ENCODE data around the gene MORC2. TPM values are rescaled to one million over a fixed set of nuclear protein-coding genes. Genes with fewer than 3 reads are reported as not detected.
A peak's percentile ranks its signal among the peaks of the same experiment; 100 is the strongest.

The MORC2 gene
- total and polyA plus RNA-seq, 2 of the 13 experiments (the other 11 are each of a cell fraction or from before 2014, with no cell fraction given) = 11.9 to 18.3 TPM

GRCh38 chr22:30989474-30989873 lies 20.9 kb upstream of the MORC2 start (continued):
- no peak for TF ChIP-seq ZNF576 (CRISPR knock-in tag; IDR thresholded peaks at IDR 0.05)
- no peak for TF ChIP-seq TAF1 (CRISPR knock-in tag; IDR thresholded peaks at IDR 0.05)
- no peak for TF ChIP-seq HBP1 (CRISPR knock-in tag; IDR thresholded peaks at IDR 0.05; ENCODE audit: low read depth)

GRCh38 chr22:30985561-30986208 lies 17.1 kb upstream of the MORC2 start:
- Histone ChIP-seq H3K36me3 (replicated peaks in 1 of 2; ENCODE audit: control insufficient read depth in 1 of 2, insufficient read depth in 2 of 2, low read length in 2 of 2) (no peaks in the 10 kb centered on the region), H3K4me3 (replicated peaks in 1 of 3; ENCODE audit: insufficient read depth in 1 of 3, low read depth in 2 of 3, low read length in 3 of 3) (no peak overlapping the region), H3K4me2 (ENCODE audit: low read depth, low read length) (peak overlapping the region; percentile 14; the same call in 1 of the 2 replicates), H2AFZ (ENCODE audit: low read length) (no peak overlapping the region), H3K27ac (ENCODE audit: extremely low read length, insufficient read depth, low read length) (no peak overlapping the region), H4K20me1 (ENCODE audit: insufficient read depth, low read length) (no peaks in the 10 kb centered on the region), H3K79me2 (ENCODE audit: insufficient read depth, low read length) (no peaks in the 10 kb centered on the region), H3K9ac (ENCODE audit: insufficient read depth, low read depth, low read length) (no peak overlapping the region), H3K9me3 (ENCODE audit: low read length) (no peaks in the 10 kb centered on the region), H3K27me3 (ENCODE audit: control insufficient read depth in 1 of 2, insufficient read depth in 2 of 2, low read length in 2 of 2) (no peaks in the 10 kb centered on the region; a peak in 1 of 5 replicates), H3K4me1 (ENCODE audit: insufficient read depth, low read length) (peaks cover 33% of the 10 kb centered on the region)
- DNase-seq (ENCODE audit: low spot score) = peak; percentile 60
- POLR2A ChIA-PET = no interaction called here
- BruUV-seq (replicated peaks) = no TSS peak
- in situ Hi-C loops (cut with HindIII; ENCODE audit: extremely low pct_ligation_motif_present, low pct_unique_long_range_greater_than_20kb) = no loop called here
- 16% methylated on average over 4 of the region's 4 CpGs for WGBS (ENCODE audit: low lambda C conversion rate)
- intact Hi-C loops (cut with micrococcal nuclease; ENCODE audit: unreplicated experiment) = no loop called here
- CTCF ChIA-PET (ENCODE audit: low intra/inter-chr PET ratio, low total read pairs) = no interaction called here
- FAIRE-seq = peak; percentile 78
- peak; percentile 81 for ATAC-seq
- no peak for TF ChIP-seq CCAR2 (optimal IDR thresholded peaks at IDR 0.05; ENCODE audit: low read depth, low read length)
- TF ChIP-seq ZNF597 (CRISPR knock-in tag; IDR thresholded peaks at IDR 0.05) = no peak
- no peak for TF ChIP-seq HINFP (CRISPR knock-in tag; IDR thresholded peaks at IDR 0.05; ENCODE audit: low read depth)
- TF ChIP-seq HNF4A (CRISPR knock-in tag; IDR thresholded peaks at IDR 0.05) = no peak
- TF ChIP-seq REPIN1 (CRISPR knock-in tag; IDR thresholded peaks at IDR 0.05; ENCODE audit: borderline replicate concordance, low read depth) = no peak
- TF ChIP-seq ZSCAN9 (CRISPR knock-in tag; IDR thresholded peaks at IDR 0.05; ENCODE audit: borderline replicate concordance) = no peak
- TF ChIP-seq SOX5 (CRISPR knock-in tag; IDR thresholded peaks at IDR 0.05; ENCODE audit: borderline replicate concordance) = peak; percentile 62; the same call in 1 of the 2 replicates
- no peak for TF ChIP-seq RBM22 (optimal IDR thresholded peaks at IDR 0.05; ENCODE audit: low read length)
- TF ChIP-seq NBN (conservative IDR thresholded peaks at IDR 0.05) = no peak
- TF ChIP-seq ZNF207 (IDR thresholded peaks at IDR 0.05; ENCODE audit: borderline replicate concordance) = no peak
- TF ChIP-seq PHF5A (CRISPR knock-in tag; IDR thresholded peaks at IDR 0.05; ENCODE audit: low read depth, unreplicated experiment) = no peak
- TF ChIP-seq IKZF4 (CRISPR knock-in tag; IDR thresholded peaks at IDR 0.05; ENCODE audit: borderline replicate concordance, low read depth, not compliant biosample characterization) = no peak

Measured in HepG2 (cell line).